Measurements from ENCODE around the gene HS1BP3. TPM values are rescaled to one million over a fixed set of nuclear protein-coding genes. Genes with fewer than 3 reads are reported as not detected.

The HS1BP3 gene
- total and polyA plus RNA-seq, 9 of the 15 experiments (the other 6 are each of a cell fraction or from before 2014, with no cell fraction given), result 0.41 to 8.3 (median 5.9) TPM

DNA sequence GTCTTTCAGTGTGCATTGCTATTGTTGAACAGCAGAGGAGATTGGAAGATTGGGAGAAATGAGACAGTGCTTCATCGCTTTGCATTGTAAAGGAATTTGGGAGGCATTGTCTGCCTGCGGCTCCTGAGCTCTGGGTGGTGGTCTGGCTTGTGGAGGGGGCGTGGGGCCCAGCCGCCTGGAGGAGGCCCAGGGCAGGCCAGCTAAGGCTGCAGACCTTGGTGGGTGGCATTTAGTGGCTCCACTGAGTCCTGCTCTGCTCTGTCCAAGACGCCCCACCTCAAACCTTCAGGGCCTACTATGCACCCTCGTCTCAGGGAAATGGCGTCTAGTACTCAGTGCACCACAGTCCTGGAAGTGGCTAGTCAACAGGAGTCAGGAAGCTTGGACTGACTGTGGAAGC lies 5.7 kb upstream of the HS1BP3 start:
- ChIA-PET CTCF (ENCODE audit: low intra/inter-chr PET ratio) (no interaction called here), POLR2A (no interaction called here)
- Histone ChIP-seq H3K4me1 (replicated peaks in 1 of 2; ENCODE audit: control insufficient read depth in 2 of 2, insufficient read depth in 2 of 2, low read length in 2 of 2) (peaks cover 2 to 4% of the 10 kb centered on the region in 2 experiments; a peak in 3 of 5 replicates), H3K9me3 (replicated peaks; ENCODE audit: control insufficient read depth, insufficient read depth, low read depth, low read length) (no peaks in the 10 kb centered on the region), H3K4me2 (ENCODE audit: insufficient read depth, low read length) (no peak overlapping the region), H3K9me1 (ENCODE audit: control insufficient read depth, insufficient read depth, low read length) (no peaks in the 10 kb centered on the region), H3K27me3 (ENCODE audit: control insufficient read depth in 2 of 2, insufficient read depth in 2 of 2, low read length in 2 of 2) (peaks cover 14 to 21% of the 10 kb centered on the region in 2 experiments), H3K4me3 (no peak overlapping the region), H3K36me3 (ENCODE audit: control insufficient read depth, insufficient read depth, low read length) (no peaks in the 10 kb centered on the region), H3K79me2 (ENCODE audit: control insufficient read depth, insufficient read depth, low read length) (no peaks in the 10 kb centered on the region), H3K9ac (ENCODE audit: insufficient read depth in 1 of 2, low read depth in 2 of 2, low read length in 2 of 2) (no peak overlapping the region), H3K27ac (ENCODE audit: extremely low read depth, low read depth, low read length) (no peak overlapping the region), H4K20me1 (replicated peaks; ENCODE audit: control insufficient read depth, insufficient read depth, low read length) (no peaks in the 10 kb centered on the region), H2AFZ (ENCODE audit: low read depth, low read length) (no peak overlapping the region)
- FAIRE-seq (no peak), ATAC-seq (no peak), DNase-seq (ENCODE audit: extremely low read depth in 1 of 4, low spot score in 3 of 4) (no peak)
- BruUV-seq (replicated peaks), result no TSS peak
- WGBS (ENCODE audit: insufficient coverage, low coverage, missing lambda C conversion rate), result 9% methylated on average over 7 of the region's 7 CpGs
- intact Hi-C loops (cut with micrococcal nuclease), result no loop called here
- in situ Hi-C loops (cut with MboI), result loop anchor here (5.0 to 25.0 kb wide), 2 partner anchors 306 to 606 kb away; no protein-coding TSS in a partner anchor
- TF ChIP-seq, protein P1, sequence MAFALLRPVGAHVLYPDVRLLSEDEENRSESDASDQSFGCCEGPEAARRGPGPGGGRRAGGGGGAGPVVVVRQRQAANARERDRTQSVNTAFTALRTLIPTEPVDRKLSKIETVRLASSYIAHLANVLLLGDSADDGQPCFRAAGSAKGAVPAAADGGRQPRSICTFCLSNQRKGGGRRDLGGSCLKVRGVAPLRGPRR (CRISPR knock-in tag; IDR thresholded peaks at IDR 0.05), result no peak
- TF ChIP-seq HDGF (IDR thresholded peaks at IDR 0.05), result no peak
- no peak for TF ChIP-seq ZNF778 (CRISPR knock-in tag; IDR thresholded peaks at IDR 0.05)
- no peak for TF ChIP-seq ZNF408 (CRISPR knock-in tag; IDR thresholded peaks at IDR 0.05; ENCODE audit: low read depth)
- no peak for TF ChIP-seq YY1 (IDR thresholded peaks at IDR 0.05; ENCODE audit: borderline replicate concordance in 1 of 3, control insufficient read depth in 1 of 3, extremely low read depth in 1 of 3, insufficient read depth in 3 of 3, insufficient read length in 1 of 3, insufficient replicate concordance in 2 of 3, low read depth in 1 of 3, low read length in 2 of 3)
- TF ChIP-seq SIX5 (IDR thresholded peaks at IDR 0.05; ENCODE audit: borderline replicate concordance in 1 of 2, insufficient read depth in 1 of 2, low read depth in 1 of 2, low read length in 2 of 2), result no peak
- TF ChIP-seq ZNF644 (tag; IDR thresholded peaks at IDR 0.05; ENCODE audit: low read depth), result no peak
- no peak for TF ChIP-seq HSF4 (CRISPR knock-in tag; IDR thresholded peaks at IDR 0.05; ENCODE audit: borderline replicate concordance)
- no peak for TF ChIP-seq HCFC1 (IDR thresholded peaks at IDR 0.05; ENCODE audit: low read depth, low read length)
- no peak for TF ChIP-seq KLF6 (CRISPR knock-in tag; IDR thresholded peaks at IDR 0.05; ENCODE audit: borderline replicate concordance)
- TF ChIP-seq GABPB2 (CRISPR knock-in tag; conservative IDR thresholded peaks at IDR 0.05), result no peak
- TF ChIP-seq RFX7 (CRISPR knock-in tag; IDR thresholded peaks at IDR 0.05), result no peak
- TF ChIP-seq, protein P2, sequence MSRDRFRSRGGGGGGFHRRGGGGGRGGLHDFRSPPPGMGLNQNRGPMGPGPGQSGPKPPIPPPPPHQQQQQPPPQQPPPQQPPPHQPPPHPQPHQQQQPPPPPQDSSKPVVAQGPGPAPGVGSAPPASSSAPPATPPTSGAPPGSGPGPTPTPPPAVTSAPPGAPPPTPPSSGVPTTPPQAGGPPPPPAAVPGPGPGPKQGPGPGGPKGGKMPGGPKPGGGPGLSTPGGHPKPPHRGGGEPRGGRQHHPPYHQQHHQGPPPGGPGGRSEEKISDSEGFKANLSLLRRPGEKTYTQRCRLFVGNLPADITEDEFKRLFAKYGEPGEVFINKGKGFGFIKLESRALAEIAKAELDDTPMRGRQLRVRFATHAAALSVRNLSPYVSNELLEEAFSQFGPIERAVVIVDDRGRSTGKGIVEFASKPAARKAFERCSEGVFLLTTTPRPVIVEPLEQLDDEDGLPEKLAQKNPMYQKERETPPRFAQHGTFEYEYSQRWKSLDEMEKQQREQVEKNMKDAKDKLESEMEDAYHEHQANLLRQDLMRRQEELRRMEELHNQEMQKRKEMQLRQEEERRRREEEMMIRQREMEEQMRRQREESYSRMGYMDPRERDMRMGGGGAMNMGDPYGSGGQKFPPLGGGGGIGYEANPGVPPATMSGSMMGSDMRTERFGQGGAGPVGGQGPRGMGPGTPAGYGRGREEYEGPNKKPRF (IDR thresholded peaks at IDR 0.05; ENCODE audit: low read depth, low read length), result no peak
- TF ChIP-seq RCOR1 (IDR thresholded peaks at IDR 0.05; ENCODE audit: borderline replicate concordance in 1 of 2, low read depth in 2 of 2, low read length in 2 of 2), result no peak
- TF ChIP-seq CUX1 (CRISPR knock-in tag; IDR thresholded peaks at IDR 0.05), result no peak
